ENCODE data around the gene FARP1.

Gene FARP1

GRCh38 chr13:98278068-98278724 is 135.3 kb downstream of the FARP1 start:
- no peak overlapping the region for H3K4me3 ChIP-seq (ENCODE audit: low read depth, low read length)
- no peak overlapping the region for H4K8ac ChIP-seq (ENCODE audit: low read depth, low read length)
- 100% methylated on average over 3 of the region's 6 CpGs for WGBS (ENCODE audit: extremely low coverage, insufficient coverage, insufficient read length)
- H3K79me1 ChIP-seq (ENCODE audit: low read length) = peaks cover 8% of the 10 kb centered on the region
- H4K91ac ChIP-seq (ENCODE audit: low read depth, low read length) = no peak overlapping the region
- H3K23ac ChIP-seq (ENCODE audit: low read length) = peak overlapping the region; percentile 0
- H2AFZ ChIP-seq (ENCODE audit: insufficient read depth, low read length, poor library complexity) = no peak overlapping the region
- no peak overlapping the region for H3K4me2 ChIP-seq (ENCODE audit: low read length)
- H3K36me3 ChIP-seq (ENCODE audit: control insufficient read depth in 1 of 2, insufficient read depth in 2 of 2, low read length in 2 of 2) = no peaks in the 10 kb centered on the region
- H3K9ac ChIP-seq (ENCODE audit: low read length) = no peak overlapping the region
- no peak overlapping the region for H3K18ac ChIP-seq (ENCODE audit: low read length)
- no peak overlapping the region for H3K27ac ChIP-seq (ENCODE audit: low read depth, low read length)
- no peak for DNase-seq
- H2BK5ac ChIP-seq (ENCODE audit: low read depth, low read length, poor library complexity) = no peak overlapping the region
- no peak overlapping the region for H3K14ac ChIP-seq (ENCODE audit: low read length)
- no peak overlapping the region for H2BK12ac ChIP-seq (ENCODE audit: low read length)
- H4K12ac ChIP-seq (ENCODE audit: low read depth, low read length) = no peak overlapping the region
- H2AK5ac ChIP-seq (ENCODE audit: low read length) = no peak overlapping the region
- H3K79me2 ChIP-seq (ENCODE audit: control insufficient read depth, insufficient read depth, low read length, poor library complexity) = no peaks in the 10 kb centered on the region
- no peak overlapping the region for H3K4ac ChIP-seq (ENCODE audit: low read depth, low read length)
- no peak overlapping the region for H2BK120ac ChIP-seq (ENCODE audit: insufficient read depth, low read length, poor library complexity)
- peaks cover 5 to 22% of the 10 kb centered on the region in 2 experiments for H3K4me1 ChIP-seq (ENCODE audit: control insufficient read depth in 1 of 2, insufficient read depth in 2 of 2, low read length in 2 of 2)
- no peaks in the 10 kb centered on the region for H3K27me3 ChIP-seq (ENCODE audit: insufficient read depth, low read length)
- no peaks in the 10 kb centered on the region for H3K9me3 ChIP-seq (ENCODE audit: insufficient read depth, low read depth, low read length)

- Histone ChIP-seq H4K91ac (ENCODE audit: low read depth, low read length) (no peak overlapping the region), H3K27me3 (ENCODE audit: insufficient read depth, low read length) (no peaks in the 10 kb centered on the region), H3K9ac (ENCODE audit: low read length) (no peak overlapping the region), H3K4me1 (ENCODE audit: control insufficient read depth in 1 of 2, insufficient read depth in 2 of 2, low read length in 2 of 2) (peaks cover under 1 to 17% of the 10 kb centered on the region in 2 experiments), H2BK5ac (ENCODE audit: low read depth, low read length, poor library complexity) (no peak overlapping the region), H3K23ac (ENCODE audit: low read length) (no peak overlapping the region), H2BK12ac (ENCODE audit: low read length) (no peak overlapping the region), H3K79me1 (ENCODE audit: low read length) (peaks cover 6% of the 10 kb centered on the region), H2AFZ (ENCODE audit: insufficient read depth, low read length, poor library complexity) (no peak overlapping the region), H2BK120ac (ENCODE audit: insufficient read depth, low read length, poor library complexity) (no peak overlapping the region), H2AK5ac (ENCODE audit: low read length) (no peak overlapping the region), H3K4me2 (ENCODE audit: low read length) (no peak overlapping the region), H3K14ac (ENCODE audit: low read length) (no peak overlapping the region), H4K8ac (ENCODE audit: low read depth, low read length) (no peak overlapping the region), H3K4ac (ENCODE audit: low read depth, low read length) (no peak overlapping the region), H3K9me3 (ENCODE audit: insufficient read depth, low read depth, low read length) (no peaks in the 10 kb centered on the region), H3K18ac (ENCODE audit: low read length) (no peak overlapping the region), H4K12ac (ENCODE audit: low read depth, low read length) (no peak overlapping the region), H3K4me3 (ENCODE audit: low read depth, low read length) (no peak overlapping the region), H3K79me2 (ENCODE audit: control insufficient read depth, insufficient read depth, low read length, poor library complexity) (no peaks in the 10 kb centered on the region), H3K36me3 (ENCODE audit: control insufficient read depth in 1 of 2, insufficient read depth in 2 of 2, low read length in 2 of 2) (no peaks in the 10 kb centered on the region), H3K27ac (ENCODE audit: low read depth, low read length) (no peak overlapping the region)
- no CpG with 5 or more reads among the region's 13 CpGs for WGBS (ENCODE audit: extremely low coverage, insufficient coverage, insufficient read length)
- DNase-seq = no peak
Observed at GRCh38 chr13:98279473-98280175, 136.7 kb downstream of the FARP1 start.

- peak overlapping the region; percentile 5 for H4K91ac ChIP-seq (ENCODE audit: low read depth, low read length)
- peak overlapping the region; percentile 3 for H3K18ac ChIP-seq (ENCODE audit: low read length)
- H2BK12ac ChIP-seq (ENCODE audit: low read length) = no peak overlapping the region
- no peaks in the 10 kb centered on the region for H3K9me3 ChIP-seq (ENCODE audit: insufficient read depth, low read depth, low read length)
- H4K8ac ChIP-seq (ENCODE audit: low read depth, low read length) = no peak overlapping the region
- H3K4ac ChIP-seq (ENCODE audit: low read depth, low read length) = peak overlapping the region; percentile 1
- no peaks in the 10 kb centered on the region for H3K27me3 ChIP-seq (ENCODE audit: insufficient read depth, low read length)
- no peak overlapping the region for H2AFZ ChIP-seq (ENCODE audit: insufficient read depth, low read length, poor library complexity)
- no CpG with 5 or more reads among the region's 10 CpGs for WGBS (ENCODE audit: extremely low coverage, insufficient coverage, insufficient read length)
- H3K27ac ChIP-seq (ENCODE audit: low read depth, low read length) = no peak overlapping the region
- H3K79me1 ChIP-seq (ENCODE audit: low read length) = peaks cover 6% of the 10 kb centered on the region
- H2BK120ac ChIP-seq (ENCODE audit: insufficient read depth, low read length, poor library complexity) = no peak overlapping the region
- no peak overlapping the region for H3K4me2 ChIP-seq (ENCODE audit: low read length)
- no peak overlapping the region for H3K9ac ChIP-seq (ENCODE audit: low read length)
- H3K4me1 ChIP-seq (ENCODE audit: control insufficient read depth in 1 of 2, insufficient read depth in 2 of 2, low read length in 2 of 2) = peaks cover 3 to 20% of the 10 kb centered on the region in 2 experiments
- no peaks in the 10 kb centered on the region for H3K79me2 ChIP-seq (ENCODE audit: control insufficient read depth, insufficient read depth, low read length, poor library complexity)
- no peak overlapping the region for H4K12ac ChIP-seq (ENCODE audit: low read depth, low read length)
- no peak overlapping the region for H2AK5ac ChIP-seq (ENCODE audit: low read length)
- no peak overlapping the region for H2BK5ac ChIP-seq (ENCODE audit: low read depth, low read length, poor library complexity)
- H3K36me3 ChIP-seq (ENCODE audit: control insufficient read depth in 1 of 2, insufficient read depth in 2 of 2, low read length in 2 of 2) = no peaks in the 10 kb centered on the region
- no peak overlapping the region for H3K4me3 ChIP-seq (ENCODE audit: low read depth, low read length)
- no peak overlapping the region for H3K23ac ChIP-seq (ENCODE audit: low read length)
- no peak overlapping the region for H3K14ac ChIP-seq (ENCODE audit: low read length)
- DNase-seq = no peak
Observed at GRCh38 chr13:98280176-98280510, 137.2 kb downstream of the FARP1 start.

- Histone ChIP-seq H3K9me3 (ENCODE audit: insufficient read depth, low read depth, low read length) (no peaks in the 10 kb centered on the region), H3K4me2 (ENCODE audit: low read length) (no peak overlapping the region), H3K36me3 (ENCODE audit: control insufficient read depth in 1 of 2, insufficient read depth in 2 of 2, low read length in 2 of 2) (no peaks in the 10 kb centered on the region), H3K27ac (ENCODE audit: low read depth, low read length) (peak overlapping the region; percentile 77), H2BK120ac (ENCODE audit: insufficient read depth, low read length, poor library complexity) (peak overlapping the region; percentile 81), H3K14ac (ENCODE audit: low read length) (peak overlapping the region; percentile 33), H2BK5ac (ENCODE audit: low read depth, low read length, poor library complexity) (peak overlapping the region; percentile 46), H3K9ac (ENCODE audit: low read length) (no peak overlapping the region), H4K12ac (ENCODE audit: low read depth, low read length) (no peak overlapping the region), H4K91ac (ENCODE audit: low read depth, low read length) (peak overlapping the region; percentile 22), H3K27me3 (ENCODE audit: insufficient read depth, low read length) (no peaks in the 10 kb centered on the region), H4K8ac (ENCODE audit: low read depth, low read length) (no peak overlapping the region), H2BK12ac (ENCODE audit: low read length) (peak overlapping the region; percentile 74), H3K4ac (ENCODE audit: low read depth, low read length) (no peak overlapping the region), H3K4me1 (ENCODE audit: control insufficient read depth in 1 of 2, insufficient read depth in 2 of 2, low read length in 2 of 2) (peaks cover 12 to 17% of the 10 kb centered on the region in 2 experiments), H3K23ac (ENCODE audit: low read length) (no peak overlapping the region), H2AFZ (ENCODE audit: insufficient read depth, low read length, poor library complexity) (no peak overlapping the region), H3K79me2 (ENCODE audit: control insufficient read depth, insufficient read depth, low read length, poor library complexity) (no peaks in the 10 kb centered on the region), H2AK5ac (ENCODE audit: low read length) (no peak overlapping the region), H3K79me1 (ENCODE audit: low read length) (peaks cover 12% of the 10 kb centered on the region), H3K4me3 (ENCODE audit: low read depth, low read length) (no peak overlapping the region), H3K18ac (ENCODE audit: low read length) (no peak overlapping the region)
- no CpG with 5 or more reads among the region's 4 CpGs for WGBS (ENCODE audit: extremely low coverage, insufficient coverage, insufficient read length)
- no peak for DNase-seq
Observed at GRCh38 chr13:98284679-98285078, 141.8 kb downstream of the FARP1 start.

All from trophoblast cell (in vitro differentiated cells and primary cell).